ENCODE measurements around the gene MYH11. TPM values are rescaled to one million over a fixed set of nuclear protein-coding genes. Genes with fewer than 3 reads are reported as not detected.
"Not testable (repeated sequence)": the region's sequence is repeated elsewhere in the genome, so short reads cannot be mapped to it uniquely, and the experiment has no call there.

The MYH11 gene
- total and polyA plus RNA-seq, 4 experiments from 2014 or later = 0.26 to 1.9 TPM; not detected in 2

DNA sequence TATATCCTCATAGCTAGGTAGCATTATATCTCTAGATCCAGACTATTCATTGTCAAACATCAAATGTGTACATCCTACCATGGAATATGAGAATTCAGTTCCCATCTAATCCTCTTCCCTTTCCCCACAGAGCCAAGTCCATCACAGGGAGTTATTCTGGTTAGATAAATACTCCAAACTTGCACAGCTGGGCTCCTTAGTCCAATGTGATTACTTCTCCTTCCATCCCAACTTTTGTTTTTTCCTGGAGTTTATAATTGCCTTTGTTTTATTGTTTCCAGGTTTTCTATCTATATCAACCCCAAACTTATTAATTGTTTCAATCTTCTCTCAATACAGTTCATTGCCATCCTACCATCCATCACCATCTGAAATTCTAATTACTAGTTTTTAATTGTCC lies 59.9 kb downstream of the MYH11 start:
- no peak overlapping the region for H3K27ac ChIP-seq (ENCODE audit: low read depth, low read length)
- CTCF ChIA-PET (ENCODE audit: partially characterized antibody) = interaction anchor here (0.6 to 1.7 kb wide), 3 partner anchors 10 to 26 kb away, joined by 3 to 4 read pairs (median 4); no protein-coding TSS in a partner anchor
- Mint-ChIP-seq H3K4me1 (peaks cover 0 to 4% (median 0%) of the 10 kb centered on the region in 4 donors), H3K36me3 (no peaks in the 10 kb centered on the region), H3K9me3 (peaks cover 2 to 16% (median 13%) of the 10 kb centered on the region in 8 donors), H3K27me3 (peaks cover 2 to 3% of the 10 kb centered on the region in 2 donors), H3K27ac (no peak overlapping the region), H3K4me3 (no peak overlapping the region)
- intact Hi-C loops (cut with micrococcal nuclease) = no loop called here
- no peaks in the 10 kb centered on the region for H3K36me3 ChIP-seq (ENCODE audit: insufficient read depth, low read length)
- no peaks in the 10 kb centered on the region for H3K4me1 ChIP-seq (ENCODE audit: insufficient read depth, low read length)
- no peak for DNase-seq
- POLR2A ChIA-PET (ENCODE audit: partially characterized antibody) = no interaction called here
- H3K9me3 ChIP-seq (ENCODE audit: control insufficient read depth in 1 of 2, low read length in 2 of 2) = peaks cover 0 to 8% of the 10 kb centered on the region in 2 donors
- H3K27me3 ChIP-seq (ENCODE audit: insufficient read depth, low read length) = no peaks in the 10 kb centered on the region
- no peak overlapping the region for H3K4me3 ChIP-seq (ENCODE audit: low read length in 2 of 2)

GRCh38 chr16:15795615-15796014 lies 61.2 kb downstream of the MYH11 start:
- Histone ChIP-seq H3K4me1 (ENCODE audit: insufficient read depth, low read length) (no peaks in the 10 kb centered on the region), H3K4me3 (ENCODE audit: low read length in 2 of 2) (no peak overlapping the region), H3K27me3 (ENCODE audit: insufficient read depth, low read length) (no peaks in the 10 kb centered on the region), H3K9me3 (ENCODE audit: control insufficient read depth in 1 of 2, low read length in 2 of 2) (peaks cover 0 to 8% of the 10 kb centered on the region in 2 donors), H3K27ac (ENCODE audit: low read depth, low read length) (no peak overlapping the region), H3K36me3 (ENCODE audit: insufficient read depth, low read length) (no peaks in the 10 kb centered on the region)
- Mint-ChIP-seq H3K36me3 (no peaks in the 10 kb centered on the region), H3K4me3 (no peak overlapping the region), H3K9me3 (peaks cover 2 to 16% (median 13%) of the 10 kb centered on the region in 8 donors), H3K27me3 (peaks cover 2 to 3% of the 10 kb centered on the region in 2 donors), H3K4me1 (peaks cover 0 to 4% (median 0%) of the 10 kb centered on the region in 4 donors), H3K27ac (peak overlapping the region in 1 of 7 donors; percentile 23)
- ChIA-PET POLR2A (ENCODE audit: partially characterized antibody) (no interaction called here), CTCF (ENCODE audit: partially characterized antibody) (interaction anchor here (1.7 kb wide), 1 partner anchor 26 kb away, joined by 4 read pairs; no protein-coding TSS in a partner anchor)
- intact Hi-C loops (cut with micrococcal nuclease) = no loop called here
- DNase-seq = no peak

DNA sequence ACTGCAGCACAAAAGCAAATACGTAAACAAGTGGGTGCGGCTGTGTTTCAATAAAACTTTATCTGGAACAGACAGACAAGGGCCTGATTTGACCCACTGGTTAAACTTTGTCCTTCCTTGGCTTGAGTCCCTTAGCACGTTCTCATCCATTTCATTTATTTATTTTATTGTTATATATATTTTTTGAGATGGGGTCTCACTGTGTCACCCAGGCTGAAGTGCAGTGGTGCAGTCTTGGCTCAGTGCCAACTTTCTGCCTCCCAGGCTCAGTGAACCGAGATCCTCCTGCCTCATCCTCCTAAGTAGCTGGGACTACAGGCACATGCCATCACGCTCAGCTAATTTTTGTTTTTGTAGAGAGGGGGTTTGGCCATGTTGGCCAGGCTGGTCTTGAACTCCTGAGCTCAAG lies 64.3 kb downstream of the MYH11 start:
- CTCF ChIA-PET (ENCODE audit: partially characterized antibody) = interaction anchor here (0.8 to 1.1 kb wide), 3 partner anchors 10 to 348 kb away, joined by 3 to 6 read pairs (median 3); no protein-coding TSS in a partner anchor
- intact Hi-C loops (cut with micrococcal nuclease) = no loop called here
- no peak overlapping the region for H3K4me3 ChIP-seq (ENCODE audit: low read length in 2 of 2)
- Mint-ChIP-seq H3K36me3 (no peaks in the 10 kb centered on the region), H3K27ac (no peak overlapping the region), H3K4me1 (peaks cover 0 to 4% (median 0%) of the 10 kb centered on the region in 4 donors), H3K9me3 (peaks cover 0 to 12% (median 10%) of the 10 kb centered on the region in 8 donors), H3K4me3 (no peak overlapping the region), H3K27me3 (peaks cover 2 to 3% of the 10 kb centered on the region in 2 donors)
- DNase-seq = no peak
- H3K27me3 ChIP-seq (ENCODE audit: insufficient read depth, low read length) = no peaks in the 10 kb centered on the region
- H3K9me3 ChIP-seq (ENCODE audit: control insufficient read depth in 1 of 2, low read length in 2 of 2) = peaks cover 0 to 8% of the 10 kb centered on the region in 2 donors
- H3K36me3 ChIP-seq (ENCODE audit: insufficient read depth, low read length) = no peaks in the 10 kb centered on the region
- POLR2A ChIA-PET (ENCODE audit: partially characterized antibody) = no interaction called here
- no peak overlapping the region for H3K27ac ChIP-seq (ENCODE audit: low read depth, low read length)
- H3K4me1 ChIP-seq (ENCODE audit: insufficient read depth, low read length) = no peaks in the 10 kb centered on the region

DNA sequence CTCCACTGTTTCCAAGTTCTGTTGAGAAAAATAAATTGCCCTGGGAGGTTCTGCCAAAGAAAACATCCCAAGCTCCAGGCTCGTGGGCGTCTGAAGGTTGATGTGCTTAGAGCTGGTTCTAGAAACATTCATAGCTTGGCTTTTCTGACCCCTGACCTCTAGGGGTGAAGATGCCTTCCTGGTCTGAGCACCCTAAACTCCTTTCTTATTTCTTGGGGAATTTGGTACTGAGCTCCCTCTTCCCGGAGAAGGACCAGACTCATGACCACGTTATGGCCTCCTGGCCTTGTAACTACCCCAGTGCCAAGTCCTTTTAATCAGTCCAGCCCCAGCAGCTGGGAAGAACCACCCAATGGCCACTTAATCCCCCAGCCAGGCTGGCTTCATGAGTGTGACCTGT lies 66.4 kb downstream of the MYH11 start:
- no peak overlapping the region for H3K27ac Mint-ChIP-seq
- peaks cover 0 to 4% (median 0%) of the 10 kb centered on the region in 4 donors for H3K4me1 Mint-ChIP-seq
- no peaks in the 10 kb centered on the region for H3K4me1 ChIP-seq (ENCODE audit: insufficient read depth, low read length)
- no peak for DNase-seq
- no peak overlapping the region for H3K4me3 ChIP-seq (ENCODE audit: low read length in 2 of 2)
- H3K4me3 Mint-ChIP-seq = no peak overlapping the region
- H3K27me3 ChIP-seq (ENCODE audit: insufficient read depth, low read length) = no peaks in the 10 kb centered on the region
- intact Hi-C loops (cut with micrococcal nuclease) = no loop called here
- H3K27me3 Mint-ChIP-seq = no peaks in the 10 kb centered on the region
- no peaks in the 10 kb centered on the region for H3K36me3 ChIP-seq (ENCODE audit: insufficient read depth, low read length)
- no peaks in the 10 kb centered on the region for H3K36me3 Mint-ChIP-seq
- H3K27ac ChIP-seq (ENCODE audit: low read depth, low read length) = no peak overlapping the region
- ChIA-PET CTCF (ENCODE audit: partially characterized antibody) (no interaction called here), POLR2A (ENCODE audit: partially characterized antibody) (no interaction called here)
- H3K9me3 ChIP-seq (ENCODE audit: control insufficient read depth in 1 of 2, low read length in 2 of 2) = no peaks in the 10 kb centered on the region
- peaks cover 0 to 2% (median 0%) of the 10 kb centered on the region in 8 donors for H3K9me3 Mint-ChIP-seq

GRCh38 chr16:15789816-15790215 lies 67.0 kb downstream of the MYH11 start:
- H3K4me1 ChIP-seq (ENCODE audit: insufficient read depth, low read length); H3K9me3 Mint-ChIP-seq; H3K27me3 ChIP-seq (ENCODE audit: insufficient read depth, low read length); H3K27ac Mint-ChIP-seq; H3K27ac ChIP-seq (ENCODE audit: low read depth, low read length); H3K27me3 Mint-ChIP-seq; CTCF ChIA-PET (ENCODE audit: partially characterized antibody); H3K36me3 ChIP-seq (ENCODE audit: insufficient read depth, low read length); DNase-seq; H3K4me3 ChIP-seq (ENCODE audit: low read length in 2 of 2); H3K9me3 ChIP-seq (ENCODE audit: control insufficient read depth in 1 of 2, low read length in 2 of 2); H3K4me1 Mint-ChIP-seq; POLR2A ChIA-PET (ENCODE audit: partially characterized antibody); H3K4me3 Mint-ChIP-seq; intact Hi-C loops (cut with micrococcal nuclease); H3K36me3 Mint-ChIP-seq: not testable (repeated sequence)

- H3K9me3 Mint-ChIP-seq = no peaks in the 10 kb centered on the region
- Histone ChIP-seq H3K4me1 (ENCODE audit: insufficient read depth, low read length) (no peaks in the 10 kb centered on the region), H3K36me3 (ENCODE audit: insufficient read depth, low read length) (no peaks in the 10 kb centered on the region), H3K9me3 (ENCODE audit: control insufficient read depth in 1 of 2, low read length in 2 of 2) (no peaks in the 10 kb centered on the region), H3K27ac (ENCODE audit: low read depth, low read length) (no peak overlapping the region), H3K27me3 (ENCODE audit: insufficient read depth, low read length) (no peaks in the 10 kb centered on the region), H3K4me3 (ENCODE audit: low read length in 2 of 2) (no peak overlapping the region)
- H3K27ac Mint-ChIP-seq = peak overlapping the region in 1 of 7 donors; percentile 32
- no peak for DNase-seq
- H3K27me3 Mint-ChIP-seq = no peaks in the 10 kb centered on the region
- ChIA-PET CTCF (ENCODE audit: partially characterized antibody) (no interaction called here), POLR2A (ENCODE audit: partially characterized antibody) (no interaction called here)
- no peaks in the 10 kb centered on the region for H3K36me3 Mint-ChIP-seq
- intact Hi-C loops (cut with micrococcal nuclease) = no loop called here
- H3K4me3 Mint-ChIP-seq = no peak overlapping the region
- peaks cover 0 to 4% (median 0%) of the 10 kb centered on the region in 4 donors for H3K4me1 Mint-ChIP-seq
These were observed 68.0 kb downstream of the MYH11 start for GRCh38 chr16:15788846-15789239.

DNA sequence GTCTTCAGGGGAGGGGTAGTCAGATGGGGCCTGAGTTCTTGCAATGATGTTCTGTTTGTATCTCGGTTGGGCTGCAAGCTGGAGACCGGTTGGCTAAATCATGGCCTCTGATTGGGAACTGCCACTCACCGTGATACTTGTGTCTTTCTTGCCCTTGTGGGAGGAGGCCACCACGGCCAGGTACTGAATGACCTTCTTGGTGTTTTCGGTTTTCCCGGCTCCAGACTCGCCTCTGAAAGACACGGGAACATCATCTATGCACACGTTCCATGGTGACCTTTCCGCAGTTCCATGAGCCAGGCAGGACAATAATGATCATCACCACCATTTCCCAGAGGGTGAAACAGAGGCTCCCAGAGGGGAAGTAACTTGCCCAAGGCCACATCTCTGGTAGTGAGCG lies 70.3 kb downstream of the MYH11 start:
- H3K36me3 Mint-ChIP-seq = no peaks in the 10 kb centered on the region
- H3K4me1 ChIP-seq (ENCODE audit: insufficient read depth, low read length) = no peaks in the 10 kb centered on the region
- H3K4me3 Mint-ChIP-seq = no peak overlapping the region
- POLR2A ChIA-PET (ENCODE audit: partially characterized antibody) = no interaction called here
- CTCF ChIA-PET (ENCODE audit: partially characterized antibody) = interaction anchor here (0.7 kb wide), 1 partner anchor 10 kb away, joined by 3 read pairs; no protein-coding TSS in a partner anchor
- H3K4me1 Mint-ChIP-seq = no peaks in the 10 kb centered on the region
- no peaks in the 10 kb centered on the region for H3K27me3 Mint-ChIP-seq
- no peaks in the 10 kb centered on the region for H3K9me3 Mint-ChIP-seq
- H3K27me3 ChIP-seq (ENCODE audit: insufficient read depth, low read length) = no peaks in the 10 kb centered on the region
- no peak for DNase-seq
- H3K9me3 ChIP-seq (ENCODE audit: control insufficient read depth in 1 of 2, low read length in 2 of 2) = no peaks in the 10 kb centered on the region
- intact Hi-C loops (cut with micrococcal nuclease) = no loop called here
- H3K27ac Mint-ChIP-seq = no peak overlapping the region
- H3K4me3 ChIP-seq (ENCODE audit: low read length in 2 of 2) = no peak overlapping the region
- no peak overlapping the region for H3K27ac ChIP-seq (ENCODE audit: low read depth, low read length)
- H3K36me3 ChIP-seq (ENCODE audit: insufficient read depth, low read length) = no peaks in the 10 kb centered on the region

Data from CD4-positive, alpha-beta memory T cell (primary cell).